H1 (cell line): ENCODE data around the gene BNC2. TPM values are rescaled to one million over a fixed set of nuclear protein-coding genes. Genes with fewer than 3 reads are reported as not detected.

Source experiments
- CTCF ChIA-PET: fragments of 300-600 bp; sonication (Branson Sonifier 250); formaldehyde crosslinking; loops from one replicate; lab custom pipeline; 2021; ENCODE audit not compliant: partially characterized antibody; lab: Charles Lee
- POLR2A ChIA-PET: fragments of 300-600 bp; sonication (Branson Sonifier 250); formaldehyde crosslinking; loops from one replicate; lab custom pipeline; 2021; ENCODE audit warnings: inconsistent platforms; ENCODE audit not compliant: partially characterized antibody; lab: Charles Lee
- DNase-seq, 2 experiments: peaks; one replicate each; pipeline versions ENCODE4 v3.0.0 to v3.0.0-alpha.2; 2010 to 2022; ENCODE audit warnings: low spot score in 2 of 2, low read depth in 1 of 2, mixed read lengths in 1 of 2
- FAIRE-seq: peaks from 2 replicates; lab custom pipeline; 2011; peaks lifted over from hg19 to GRCh38; lab: Jason Lieb, UNC
- H2AFZ ChIP-seq: 2 replicates; pipeline ENCODE4 v1.8.1; 2012; ENCODE audit warnings: low read length, inconsistent platforms
- H2AK5ac ChIP-seq: 2 replicates; pipeline ENCODE4 v1.6.1; 2013; ENCODE audit warnings: low read depth, low read length
- H2BK120ac ChIP-seq: replicated peaks from 2 replicates; pipeline ENCODE3; 2013; ENCODE audit warnings: low read depth, low read length, inconsistent platforms
- H2BK12ac ChIP-seq: 2 replicates; pipeline ENCODE4 v1.6.1; 2013; ENCODE audit warnings: low read depth, low read length
- H2BK15ac ChIP-seq: 2 replicates; pipeline ENCODE4 v1.6.1; 2013; ENCODE audit warnings: low read length
- H2BK20ac ChIP-seq: 2 replicates; pipeline ENCODE4 v1.6.1; 2013; ENCODE audit warnings: low read length
- H2BK5ac ChIP-seq: 2 replicates; pipeline ENCODE4 v1.6.1; 2013; ENCODE audit warnings: low read depth, low read length
- H3K14ac ChIP-seq: 2 replicates; pipeline ENCODE4 v1.6.1; 2013; ENCODE audit warnings: inconsistent platforms; ENCODE audit not compliant: insufficient read length
- H3K18ac ChIP-seq: 2 replicates; pipeline ENCODE4 v1.6.1; 2013; ENCODE audit warnings: low read length; ENCODE audit errors: extremely low read depth
- H3K23ac ChIP-seq: 2 replicates; pipeline ENCODE4 v1.6.1; 2013; ENCODE audit warnings: inconsistent platforms; ENCODE audit not compliant: insufficient read length
- H3K23me2 ChIP-seq: 2 replicates; pipeline ENCODE4 v1.6.1; 2013; ENCODE audit warnings: low read depth, low read length
- H3K27ac ChIP-seq: 2 replicates; pipeline ENCODE4 v1.6.1; 2011; ENCODE audit warnings: low read depth, low read length, inconsistent platforms
- H3K27me3 ChIP-seq, 4 experiments: replicated peaks in 1 of 4; 1 replicate in 1 of 4; 2 replicates in 3 of 4; pipeline versions ENCODE4 v1.6.1 to v1.8.1; 2011 to 2013; ENCODE audit warnings: low read length in 3 of 4, mild to moderate bottlenecking in 3 of 4, inconsistent platforms in 2 of 4, mixed read lengths in 2 of 4, moderate library complexity in 1 of 4; ENCODE audit not compliant: control insufficient read depth in 3 of 4, insufficient read depth in 3 of 4; ENCODE audit errors: extremely low read depth in 1 of 4
- H3K36me3 ChIP-seq, 4 experiments: 2 replicates each; pipeline versions ENCODE4 v1.6.1 to v1.8.1; 2011 to 2013; ENCODE audit warnings: mild to moderate bottlenecking in 4 of 4, low read length in 3 of 4, moderate library complexity in 2 of 4, control low read depth in 1 of 4, inconsistent platforms in 1 of 4; ENCODE audit not compliant: insufficient read depth in 4 of 4, control insufficient read depth in 2 of 4
- H3K4ac ChIP-seq: replicated peaks from 2 replicates; pipeline ENCODE3; 2013; ENCODE audit warnings: low read length, low read depth, mixed read lengths, inconsistent platforms; ENCODE audit not compliant: insufficient read length
- H3K4me1 ChIP-seq, 4 experiments: replicated peaks in 1 of 4; 1 replicate in 1 of 4; 2 replicates in 3 of 4; pipeline versions ENCODE4 v1.6.1 to v1.8.1; 2011 to 2013; ENCODE audit warnings: low read length in 3 of 4, inconsistent platforms in 2 of 4, mixed read lengths in 1 of 4; ENCODE audit not compliant: insufficient read depth in 4 of 4, control insufficient read depth in 3 of 4
- H3K4me2 ChIP-seq, 2 experiments: 2 replicates each; pipeline versions ENCODE4 v1.6.1 to v1.8.1; 2011 to 2013; ENCODE audit warnings: low read depth in 2 of 2, low read length in 2 of 2, control low read depth in 1 of 2, inconsistent platforms in 1 of 2, mild to moderate bottlenecking in 1 of 2; ENCODE audit not compliant: insufficient read depth in 1 of 2
- H3K4me3 ChIP-seq, 4 experiments: fragments of 200-600, 300-600 bp in 1 of 4; sonication (generic), shearing (Covaris generic), sonication (Bioruptor Twin) in 1 of 4; 2 replicates each; pipeline versions ENCODE4 v1.5.1 to v1.8.1; 2011 to 2016; ENCODE audit warnings: low read length in 4 of 4, low read depth in 3 of 4, control low read depth in 2 of 4, inconsistent platforms in 2 of 4, mild to moderate bottlenecking in 2 of 4, mixed read lengths in 1 of 4, moderate library complexity in 1 of 4; ENCODE audit not compliant: insufficient read depth in 2 of 4; ENCODE audit errors: extremely low read depth in 1 of 4
- H3K56ac ChIP-seq: replicated peaks from 2 replicates; pipeline ENCODE3; 2013; ENCODE audit warnings: low read depth, mild to moderate bottlenecking, mixed read lengths, low read length, inconsistent platforms; ENCODE audit not compliant: insufficient read length
- H3K79me1 ChIP-seq: 2 replicates; pipeline ENCODE4 v1.6.1; 2013; ENCODE audit warnings: low read depth, low read length, control low read depth
- H3K79me2 ChIP-seq, 2 experiments: 2 replicates each; pipeline versions ENCODE4 v1.6.1 to v1.8.1; 2012 to 2013; ENCODE audit warnings: low read length in 2 of 2, mild to moderate bottlenecking in 2 of 2, inconsistent platforms in 1 of 2; ENCODE audit not compliant: insufficient read depth in 2 of 2, control insufficient read depth in 1 of 2
- H3K9ac ChIP-seq, 4 experiments: replicated peaks in 1 of 4; 1 replicate in 1 of 4; 2 replicates in 3 of 4; pipeline versions ENCODE4 v1.6.1 to v1.8.1; 2011 to 2013; ENCODE audit warnings: low read depth in 3 of 4, low read length in 3 of 4, control low read depth in 2 of 4, mild to moderate bottlenecking in 2 of 4, moderate library complexity in 2 of 4, inconsistent platforms in 1 of 4; ENCODE audit errors: extremely low read depth in 1 of 4
- H3K9me3 ChIP-seq, 2 experiments: 2 replicates each; pipeline versions ENCODE4 v1.6.1 to v1.8.1; 2012 to 2013; ENCODE audit warnings: mild to moderate bottlenecking in 2 of 2, moderate library complexity in 2 of 2, control low read depth in 1 of 2, inconsistent platforms in 1 of 2, low read depth in 1 of 2, low read length in 1 of 2, mixed read lengths in 1 of 2; ENCODE audit not compliant: insufficient read depth in 2 of 2
- H4K20me1 ChIP-seq, 2 experiments: replicated peaks in 1 of 2; 2 replicates each; pipeline versions ENCODE3 to v1.8.1; 2011 to 2013; ENCODE audit warnings: inconsistent platforms in 2 of 2, low read length in 2 of 2, mild to moderate bottlenecking in 1 of 2; ENCODE audit not compliant: insufficient read depth in 2 of 2, control insufficient read depth in 1 of 2
- H4K5ac ChIP-seq: 2 replicates; pipeline ENCODE4 v1.6.1; 2013; ENCODE audit warnings: low read length, low read depth, mixed read lengths, inconsistent platforms; ENCODE audit not compliant: insufficient read length
- H4K8ac ChIP-seq: 2 replicates; pipeline ENCODE4 v1.8.0; 2013; ENCODE audit warnings: mild to moderate bottlenecking, moderate library complexity, low read length, inconsistent platforms; ENCODE audit not compliant: insufficient read depth; ENCODE audit errors: extremely low read depth
- H4K91ac ChIP-seq: replicated peaks from 2 replicates; pipeline ENCODE3; 2013; ENCODE audit warnings: low read length, mixed read lengths, inconsistent platforms; ENCODE audit not compliant: insufficient read length
- CHD1 ChIP-seq: IDR thresholded peaks from 2 replicates; pipeline ENCODE4 v1.6.1; 2012; ENCODE audit warnings: low read depth, low read length, improper control_type of control experiment
- EP300 ChIP-seq, 2 experiments: IDR thresholded peaks; 1 replicate in 1 of 2; 2 replicates in 1 of 2; pipeline ENCODE4 v1.6.1; 2011 to 2012; ENCODE audit warnings: low read depth in 2 of 2, low read length in 2 of 2, mild to moderate bottlenecking in 2 of 2, borderline replicate concordance in 1 of 2, inconsistent platforms in 1 of 2, moderate library complexity in 1 of 2
- FOSL1 ChIP-seq: IDR thresholded peaks from 2 replicates; pipeline ENCODE4 v1.6.1; 2011; ENCODE audit warnings: mild to moderate bottlenecking, low read depth, low read length, moderate library complexity; ENCODE audit not compliant: insufficient read depth
- GABPA ChIP-seq: IDR thresholded peaks from 2 replicates; pipeline ENCODE4 v1.6.1; 2011; ENCODE audit warnings: mild to moderate bottlenecking, low read length, moderate library complexity, borderline replicate concordance; ENCODE audit not compliant: insufficient read depth
- KDM4A ChIP-seq: IDR thresholded peaks from one replicate; pipeline ENCODE4 v1.7.1; 2012; ENCODE audit warnings: low read depth, mild to moderate bottlenecking, moderate library complexity, low read length, inconsistent platforms; ENCODE audit not compliant: severe bottlenecking
- KDM5A ChIP-seq: fragments of 200-600 bp; IDR thresholded peaks from 2 replicates; pipeline ENCODE4 v1.7.1; 2012; ENCODE audit warnings: mild to moderate bottlenecking, low read length, inconsistent platforms, mixed read lengths
- MAFK ChIP-seq: IDR thresholded peaks from 2 replicates; pipeline ENCODE4 v1.6.1; 2012; ENCODE audit warnings: low read depth, mild to moderate bottlenecking, improper control_type of control experiment, low read length
- POLR2A ChIP-seq, 2 experiments: IDR thresholded peaks; 1 replicate in 1 of 2; 2 replicates in 1 of 2; pipeline ENCODE4 v1.6.1; 2011; ENCODE audit warnings: low read depth in 2 of 2, low read length in 2 of 2, mild to moderate bottlenecking in 2 of 2; ENCODE audit errors: control extremely low read depth in 1 of 2
- RXRA ChIP-seq: IDR thresholded peaks from 2 replicates; pipeline ENCODE4 v1.6.1; 2011; ENCODE audit warnings: low read depth, mild to moderate bottlenecking, low read length, moderate library complexity; ENCODE audit not compliant: insufficient read depth
- SP1 ChIP-seq: IDR thresholded peaks from 2 replicates; pipeline ENCODE4 v1.6.1; 2011; ENCODE audit warnings: low read depth, low read length
- SRF ChIP-seq: IDR thresholded peaks from 2 replicates; pipeline ENCODE4 v1.6.1; 2011; ENCODE audit warnings: mild to moderate bottlenecking, low read depth, low read length, moderate library complexity
- polyA plus RNA-seq, 7 experiments: library from polyadenylated mRNA; depleted of rRNA in 3 of 7; stranded (reverse) in 5 of 7; unstranded in 2 of 7; fragments of >200 nt in 5 of 7; fragments of 200-250 nt in 2 of 7; gene quantifications; 1 replicate in 5 of 7; 2 replicates in 1 of 7; 4 replicates in 1 of 7; pipeline versions ENCODE4 v1.2.1 to v1.2.3, GENCODE V29; 2011 to 2013; ENCODE audit warnings: missing spikeins in 2 of 7, mixed read lengths in 2 of 7
- total RNA-seq: library from RNA; stranded (reverse); fragmentation: NEBNext Ultra II Directional; extraction: Animal tissue kit (Norgen Biotek cat#: 25700); gene quantifications from 2 replicates; pipeline ENCODE4 v1.2.1, GENCODE V29; 2021

The BNC2 gene
- total and polyA plus RNA-seq, 2 of the 8 experiments (the other 6 are each of a cell fraction or from before 2014, with no cell fraction given) = 16.0 to 26.8 TPM

DNA sequence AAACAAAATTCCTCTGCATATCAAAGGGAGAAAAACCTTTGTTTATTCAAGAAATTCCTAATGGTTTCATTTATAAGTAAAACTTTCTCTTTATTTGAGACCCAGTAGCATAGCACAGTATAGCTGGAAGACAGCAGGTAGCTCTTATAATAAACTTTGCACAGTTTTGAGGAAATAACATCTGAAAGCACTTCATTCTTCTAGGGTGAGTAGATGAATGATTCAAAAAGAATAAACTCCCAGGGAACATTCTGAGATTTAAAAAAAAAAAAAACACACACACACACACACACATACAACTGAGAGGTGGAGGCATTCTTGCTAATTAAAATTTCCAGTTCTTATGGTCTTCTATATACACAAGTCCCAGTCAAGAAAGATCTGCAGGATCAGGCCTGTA, 197.3 kb downstream of the BNC2 start:
- FAIRE-seq = no peak
- H4K20me1 ChIP-seq = no peaks in the 10 kb centered on the region

More for the DNA sequence above, 197.3 kb downstream of the BNC2 start:
- H3K23ac ChIP-seq = no peak overlapping the region
- H3K4ac ChIP-seq = no peak overlapping the region
- no peak overlapping the region for H2BK120ac ChIP-seq
- DNase-seq = no peak
- H3K79me1 ChIP-seq = no peaks in the 10 kb centered on the region
- no peak for TF ChIP-seq SP1
- no peak for TF ChIP-seq RXRA
- TF ChIP-seq CHD1 = no peak
- no peak for TF ChIP-seq KDM4A
- TF ChIP-seq POLR2A (IDR thresholded peaks at IDR 0.05; ENCODE audit: control extremely low read depth in 1 of 2, low read depth in 2 of 2, low read length in 2 of 2) = no peak
- no peak for TF ChIP-seq MAFK
- no peak for TF ChIP-seq GABPA
- no peak for TF ChIP-seq SRF
- TF ChIP-seq FOSL1 = no peak
- TF ChIP-seq EP300 (IDR thresholded peaks at IDR 0.05; ENCODE audit: borderline replicate concordance in 1 of 2, low read depth in 2 of 2, low read length in 2 of 2) = no peak
- TF ChIP-seq KDM5A = no peak
- H4K5ac ChIP-seq = no peak overlapping the region
- H3K4me3 ChIP-seq = no peak overlapping the region
- H3K79me2 ChIP-seq = peaks cover 0 to 6% of the 10 kb centered on the region in 2 experiments; a peak in 1 of 4 replicates
- ChIA-PET CTCF (interaction anchor here (0.6 kb wide), 1 partner anchor 1229 kb away, joined by 3 read pairs; no protein-coding TSS in a partner anchor), POLR2A (no interaction called here)
- H2BK12ac ChIP-seq = no peak overlapping the region
- H2BK5ac ChIP-seq = no peak overlapping the region
- no peaks in the 10 kb centered on the region for H3K27me3 ChIP-seq
- H2AK5ac ChIP-seq = no peak overlapping the region
- no peak overlapping the region for H3K56ac ChIP-seq
- peaks cover 0 to 4% (median 0%) of the 10 kb centered on the region in 4 experiments; a peak in 1 of 7 replicates for H3K4me1 ChIP-seq
- H4K8ac ChIP-seq = no peak overlapping the region
- H3K36me3 ChIP-seq = no peaks in the 10 kb centered on the region
- no peaks in the 10 kb centered on the region for H3K23me2 ChIP-seq
- no peak overlapping the region for H3K9ac ChIP-seq
- no peaks in the 10 kb centered on the region for H3K9me3 ChIP-seq
- H2BK15ac ChIP-seq = no peak overlapping the region
- no peak overlapping the region for H2BK20ac ChIP-seq
- no peak overlapping the region for H3K4me2 ChIP-seq
- H3K14ac ChIP-seq = no peak overlapping the region
- no peak overlapping the region for H2AFZ ChIP-seq
- no peak overlapping the region for H3K18ac ChIP-seq
- no peak overlapping the region for H3K27ac ChIP-seq
- no peak overlapping the region for H4K91ac ChIP-seq
